Gastroesophageal sphincter (tissue), 4 donors: ENCODE measurements around the gene BMERB1. TPM values are rescaled to one million over a fixed set of nuclear protein-coding genes. Genes with fewer than 3 reads are reported as not detected.
"Not testable (repeated sequence)": the region's sequence is repeated elsewhere in the genome, so short reads cannot be mapped to it uniquely, and the experiment has no call there.

Experiments
- ATAC-seq: fragments of 150-250 bp; one replicate; pipeline ENCODE4 v1.9.1; 2016; ENCODE audit warnings: mild to moderate bottlenecking, moderate library complexity
- H3K27ac ChIP-seq, 4 donors: fragments of 200-600 bp; sonication (generic) in 3 of 4; 1 replicate in 3 of 4; 2 replicates in 1 of 4; pipeline ENCODE4 v1.5.1; 2016 to 2019
- H3K27me3 ChIP-seq: fragments of 200-600 bp; sonication (generic); one replicate; pipeline ENCODE4 v1.5.1; 2019
- H3K36me3 ChIP-seq, 2 donors: fragments of 200-600 bp; sonication (generic); one replicate each; pipeline ENCODE4 v1.5.1; 2019; ENCODE audit warnings: control low read depth in 1 of 2
- H3K4me1 ChIP-seq, 3 donors: fragments of 200-600 bp; sonication (generic); 1 replicate in 2 of 3; 2 replicates in 1 of 3; pipeline ENCODE4 v1.5.1; 2016 to 2019; ENCODE audit warnings: control low read depth in 2 of 3
- H3K4me3 ChIP-seq, 2 donors: fragments of 200-600 bp; sonication (generic); one replicate each; pipeline ENCODE4 v1.5.1; 2019; ENCODE audit warnings: mild to moderate bottlenecking in 1 of 2, moderate library complexity in 1 of 2
- H3K9me3 ChIP-seq, 3 donors: fragments of 200-600 bp; sonication (generic); one replicate each; pipeline ENCODE4 v1.5.1; 2017 to 2019; ENCODE audit warnings: control low read depth in 2 of 3
- EP300 ChIP-seq: sonication (generic); formaldehyde crosslinking; IDR thresholded peaks from one replicate; pipeline ENCODE4 v1.6.1; 2017; ENCODE audit warnings: antibody characterized with exemption, mild to moderate bottlenecking
- POLR2A ChIP-seq, 2 donors: fragments of 450-650 bp; IDR thresholded peaks; one replicate each; pipeline ENCODE4 v1.6.1; 2017; ENCODE audit warnings: antibody characterized with exemption in 2 of 2, mild to moderate bottlenecking in 2 of 2, moderate library complexity in 1 of 2
- POLR2AphosphoS5 ChIP-seq: sonication (generic); formaldehyde crosslinking; IDR thresholded peaks from one replicate; pipeline ENCODE4 v1.6.1; 2017; ENCODE audit warnings: antibody characterized with exemption
- WGBS, 2 donors: methylation state at CpG; one replicate each; pipeline ENCODE4 v1.1.5; 2018; ENCODE audit warnings: low coverage in 1 of 2; 5-methylcytosine and 5-hydroxymethylcytosine counted together
- total RNA-seq, 4 donors: library from RNA; depleted of rRNA; stranded (reverse); fragments of >200 nt; gene quantifications; one replicate each; pipeline ENCODE4 v1.1.0, GENCODE V29; 2016
- TF ChIP-seq, protein P1 (sequence below), 4 experiments: fragments of 200-600 bp in 2 of 4; fragments of 450-650 bp in 2 of 4; sonication (generic) in 1 of 4; IDR thresholded peaks; one replicate each; pipeline ENCODE4 v1.5.1; 2017 to 2019; ENCODE audit warnings: antibody characterized with exemption in 4 of 4, mild to moderate bottlenecking in 2 of 4, moderate library complexity in 2 of 4

BMERB1 gene
- total RNA-seq, 4 donors from 2014 or later: 84.5 to 135 (median 101) TPM

- Histone ChIP-seq H3K9me3 (no peaks in the 10 kb centered on the region), H3K36me3 (peaks cover 0 to 99% of the 10 kb centered on the region in 2 donors), H3K27ac (peak overlapping the region in 2 of 4 donors; percentile 46 to 51), H3K27me3 (no peaks in the 10 kb centered on the region), H3K4me3 (no peak overlapping the region), H3K4me1 (peaks cover 0 to 10% (median 0%) of the 10 kb centered on the region in 3 donors)
- TF ChIP-seq POLR2AphosphoS5 (no peak), EP300 (no peak), POLR2A (IDR thresholded peaks at IDR 0.05) (no peak)
- TF ChIP-seq, protein P1, sequence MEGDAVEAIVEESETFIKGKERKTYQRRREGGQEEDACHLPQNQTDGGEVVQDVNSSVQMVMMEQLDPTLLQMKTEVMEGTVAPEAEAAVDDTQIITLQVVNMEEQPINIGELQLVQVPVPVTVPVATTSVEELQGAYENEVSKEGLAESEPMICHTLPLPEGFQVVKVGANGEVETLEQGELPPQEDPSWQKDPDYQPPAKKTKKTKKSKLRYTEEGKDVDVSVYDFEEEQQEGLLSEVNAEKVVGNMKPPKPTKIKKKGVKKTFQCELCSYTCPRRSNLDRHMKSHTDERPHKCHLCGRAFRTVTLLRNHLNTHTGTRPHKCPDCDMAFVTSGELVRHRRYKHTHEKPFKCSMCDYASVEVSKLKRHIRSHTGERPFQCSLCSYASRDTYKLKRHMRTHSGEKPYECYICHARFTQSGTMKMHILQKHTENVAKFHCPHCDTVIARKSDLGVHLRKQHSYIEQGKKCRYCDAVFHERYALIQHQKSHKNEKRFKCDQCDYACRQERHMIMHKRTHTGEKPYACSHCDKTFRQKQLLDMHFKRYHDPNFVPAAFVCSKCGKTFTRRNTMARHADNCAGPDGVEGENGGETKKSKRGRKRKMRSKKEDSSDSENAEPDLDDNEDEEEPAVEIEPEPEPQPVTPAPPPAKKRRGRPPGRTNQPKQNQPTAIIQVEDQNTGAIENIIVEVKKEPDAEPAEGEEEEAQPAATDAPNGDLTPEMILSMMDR (IDR thresholded peaks at IDR 0.05): no peak
- WGBS, 2 donors: 100% methylated on average over 1 of the region's 5 CpGs
- ATAC-seq: no peak
Measured at GRCh38 chr16:15606518-15607220, 172.3 kb downstream of the BMERB1 start.

DNA sequence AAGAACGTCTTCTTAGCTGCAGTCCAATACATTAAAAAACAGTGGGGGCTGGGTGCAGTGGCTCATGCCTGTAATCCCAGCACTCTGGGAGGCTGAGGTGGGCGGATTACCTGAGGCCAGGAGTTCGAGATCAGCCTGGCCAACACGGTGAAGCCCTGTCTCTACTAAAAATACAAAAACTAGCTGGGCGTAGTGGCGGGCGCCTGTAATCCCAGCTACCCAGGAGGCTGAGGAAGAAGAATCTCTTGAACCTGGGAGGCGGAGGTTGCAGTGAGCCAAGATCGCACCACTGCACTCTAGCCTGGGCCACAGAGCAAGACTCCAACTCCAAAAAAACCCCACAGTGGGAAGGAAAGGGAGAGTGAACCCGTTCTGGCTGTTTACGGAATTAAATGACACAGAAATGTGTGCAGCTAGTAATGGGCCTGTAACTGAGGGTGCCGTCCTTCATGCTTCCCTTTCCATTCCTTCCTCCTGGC, 172.9 kb downstream of the BMERB1 start:
- WGBS, 2 donors: 67 to 82% methylated on average over 3 to 8 of the region's 12 CpGs
- peak overlapping the region in 3 of 4 donors; percentile 29 to 51 (median 46) for H3K27ac ChIP-seq

DNA sequence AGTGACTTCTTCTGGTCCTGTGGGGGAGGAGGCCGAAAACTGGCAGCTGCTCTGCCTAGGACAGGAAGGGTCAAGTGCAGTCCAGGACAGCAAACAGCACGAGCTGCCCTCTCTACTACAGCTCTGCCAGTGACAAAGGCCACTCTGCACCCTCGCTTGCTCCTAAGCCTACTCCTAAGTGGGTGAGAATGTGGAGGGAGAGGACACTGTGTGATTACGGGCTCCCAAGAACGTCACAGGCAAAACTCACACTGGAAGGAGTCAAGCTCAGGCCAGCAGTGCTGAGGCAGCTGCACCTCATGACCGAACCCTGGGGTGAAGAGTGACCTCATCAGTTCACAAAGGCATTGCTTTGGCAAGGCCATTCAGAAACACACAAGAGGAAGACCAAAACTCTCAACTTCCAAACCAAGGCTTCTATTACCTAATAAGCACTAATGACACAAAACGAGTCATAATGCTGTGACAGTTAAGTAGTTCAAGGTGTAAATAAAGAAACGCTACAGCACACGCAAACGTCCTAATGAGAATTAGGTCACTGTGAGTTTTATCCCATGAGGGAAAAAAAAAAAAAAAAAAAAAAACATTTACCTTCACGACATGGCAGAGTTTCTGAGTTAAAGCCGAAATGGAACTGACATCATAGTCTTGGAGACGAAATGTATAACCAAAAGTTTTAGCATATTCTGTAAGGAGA, 173.5 kb downstream of the BMERB1 start:
- ATAC-seq: peak; percentile 89
- peaks cover 0 to 99% of the 10 kb centered on the region in 2 donors for H3K36me3 ChIP-seq
- H3K4me1 ChIP-seq: peaks cover 0 to 10% (median 0%) of the 10 kb centered on the region in 3 donors
- H3K27me3 ChIP-seq: no peaks in the 10 kb centered on the region
- H3K4me3 ChIP-seq: no peak overlapping the region
- WGBS, 2 donors: 61 to 79% methylated on average over 3 to 10 of the region's 13 CpGs
- no peaks in the 10 kb centered on the region for H3K9me3 ChIP-seq
- TF ChIP-seq POLR2A (IDR thresholded peaks at IDR 0.05) (no peak), EP300 (no peak), POLR2AphosphoS5 (no peak)
- TF ChIP-seq, protein P1 (IDR thresholded peaks at IDR 0.05): no peak
- H3K27ac ChIP-seq: peak overlapping the region in 3 of 4 donors; percentile 29 to 51 (median 46)

More for the DNA sequence above, 172.9 kb downstream of the BMERB1 start:
- H3K9me3 ChIP-seq, H3K4me3 ChIP-seq, ATAC-seq, H3K27me3 ChIP-seq, H3K4me1 ChIP-seq: not testable (repeated sequence)
- H3K36me3 ChIP-seq: peaks cover 0 to 99% of the 10 kb centered on the region in 2 donors

GRCh38 chr16:15608398-15609285, 174.3 kb downstream of the BMERB1 start:
- Histone ChIP-seq H3K27ac (peak overlapping the region in 1 of 4 donors; percentile 46), H3K9me3 (no peaks in the 10 kb centered on the region), H3K4me1 (peaks cover 0 to 10% (median 0%) of the 10 kb centered on the region in 3 donors), H3K36me3 (peaks cover 0 to 99% of the 10 kb centered on the region in 2 donors), H3K27me3 (no peaks in the 10 kb centered on the region), H3K4me3 (no peak overlapping the region)
- TF ChIP-seq POLR2AphosphoS5: no peak
- TF ChIP-seq, protein P1 (IDR thresholded peaks at IDR 0.05): no peak
- no peak for TF ChIP-seq POLR2A (IDR thresholded peaks at IDR 0.05)
- TF ChIP-seq EP300: no peak
- 79 to 84% methylated on average over 13 to 18 of the region's 19 CpGs for WGBS, 2 donors
- ATAC-seq: no peak

- Histone ChIP-seq H3K9me3 (no peaks in the 10 kb centered on the region), H3K4me1 (peaks cover 0 to 10% (median 0%) of the 10 kb centered on the region in 3 donors), H3K36me3 (peaks cover 0 to 99% of the 10 kb centered on the region in 2 donors), H3K27me3 (no peaks in the 10 kb centered on the region), H3K4me3 (no peak overlapping the region), H3K27ac (no peak overlapping the region)
- WGBS, 2 donors: 82 to 90% methylated on average over 6 of the region's 6 CpGs
- TF ChIP-seq EP300 (no peak), POLR2AphosphoS5 (no peak), POLR2A (IDR thresholded peaks at IDR 0.05) (no peak)
- TF ChIP-seq, protein P1 (IDR thresholded peaks at IDR 0.05): no peak
- no peak for ATAC-seq
Measured at GRCh38 chr16:15609286-15609649, 174.9 kb downstream of the BMERB1 start.
